Loucy (cell line): ENCODE results near the gene MRTFA.

ENCODE experiments used
- H2AFZ ChIP-seq: fragments of 200-600 bp; sonication (generic); 2 replicates; pipeline ENCODE4 v1.6.0; 2016; ENCODE audit warnings: antibody characterized with exemption, mild to moderate bottlenecking, low read length, moderate library complexity
- H3F3A ChIP-seq: fragments of 200-600 bp; 2 replicates; pipeline ENCODE4 v1.6.0; 2016; ENCODE audit warnings: antibody characterized with exemption, low read depth, mild to moderate bottlenecking
- H3K27me3 ChIP-seq: fragments of 200-600 bp; sonication (generic); 2 replicates; pipeline ENCODE4 v1.6.1; 2014; ENCODE audit warnings: low read length, mild to moderate bottlenecking; ENCODE audit not compliant: insufficient read depth, poor library complexity, severe bottlenecking
- H3K36me3 ChIP-seq: fragments of 200-600 bp; sonication (generic); 2 replicates; pipeline ENCODE4 v1.6.1; 2016; ENCODE audit warnings: low read length; ENCODE audit not compliant: insufficient read depth
- H3K4me1 ChIP-seq: fragments of 200-600 bp; sonication (generic); 2 replicates; pipeline ENCODE4 v1.5.1; 2014; ENCODE audit warnings: low read length, mild to moderate bottlenecking; ENCODE audit not compliant: insufficient read depth, poor library complexity, severe bottlenecking
- H3K4me2 ChIP-seq: fragments of 200-600 bp; sonication (generic); 2 replicates; pipeline ENCODE4 v1.6.0; 2014; ENCODE audit warnings: antibody characterized with exemption, low read length, low read depth, mild to moderate bottlenecking; ENCODE audit not compliant: poor library complexity, severe bottlenecking
- H3K4me3 ChIP-seq: fragments of 200-600 bp; sonication (generic); 2 replicates; pipeline ENCODE4 v1.5.1; 2014; ENCODE audit warnings: low read length, mild to moderate bottlenecking, mixed read lengths; ENCODE audit not compliant: poor library complexity, severe bottlenecking
- H3K79me2 ChIP-seq: fragments of 200-600 bp; sonication (generic); 2 replicates; pipeline ENCODE4 v1.6.1; 2014; ENCODE audit warnings: low read length; ENCODE audit not compliant: insufficient read depth
- H3K9ac ChIP-seq: fragments of 200-600 bp; sonication (generic); 2 replicates; pipeline ENCODE4 v1.6.0; 2014; ENCODE audit warnings: mild to moderate bottlenecking, low read depth, low read length, moderate library complexity; ENCODE audit not compliant: poor library complexity, severe bottlenecking
- H3K9me2 ChIP-seq: fragments of 200-600 bp; sonication (generic); replicated peaks from 2 replicates; pipeline ENCODE4 v1.6.1; 2016; ENCODE audit warnings: low read depth, low read length, mixed read lengths
- H3K9me3 ChIP-seq: fragments of 200-600 bp; sonication (generic); 2 replicates; pipeline ENCODE4 v1.6.1; 2014; ENCODE audit warnings: mild to moderate bottlenecking, antibody characterized with exemption, low read length, low read depth; ENCODE audit not compliant: insufficient read depth
- H4K20me1 ChIP-seq: fragments of 200-600 bp; sonication (generic); 2 replicates; pipeline ENCODE4 v1.6.0; 2014; ENCODE audit warnings: antibody characterized with exemption, low read length, mild to moderate bottlenecking; ENCODE audit not compliant: insufficient read depth, poor library complexity, severe bottlenecking
- CTCF ChIP-seq: fragments of 200-600 bp; sonication (generic); conservative IDR thresholded peaks from 2 replicates; pipeline ENCODE4 v1.5.1; 2014; ENCODE audit warnings: mild to moderate bottlenecking, antibody characterized with exemption, low read length
- EZH2phosphoT487 ChIP-seq: fragments of 200-600 bp; IDR thresholded peaks from 2 replicates; pipeline ENCODE4 v1.6.1; 2018; ENCODE audit warnings: antibody characterized with exemption, mild to moderate bottlenecking, moderate library complexity, borderline replicate concordance

Gene MRTFA

DNA sequence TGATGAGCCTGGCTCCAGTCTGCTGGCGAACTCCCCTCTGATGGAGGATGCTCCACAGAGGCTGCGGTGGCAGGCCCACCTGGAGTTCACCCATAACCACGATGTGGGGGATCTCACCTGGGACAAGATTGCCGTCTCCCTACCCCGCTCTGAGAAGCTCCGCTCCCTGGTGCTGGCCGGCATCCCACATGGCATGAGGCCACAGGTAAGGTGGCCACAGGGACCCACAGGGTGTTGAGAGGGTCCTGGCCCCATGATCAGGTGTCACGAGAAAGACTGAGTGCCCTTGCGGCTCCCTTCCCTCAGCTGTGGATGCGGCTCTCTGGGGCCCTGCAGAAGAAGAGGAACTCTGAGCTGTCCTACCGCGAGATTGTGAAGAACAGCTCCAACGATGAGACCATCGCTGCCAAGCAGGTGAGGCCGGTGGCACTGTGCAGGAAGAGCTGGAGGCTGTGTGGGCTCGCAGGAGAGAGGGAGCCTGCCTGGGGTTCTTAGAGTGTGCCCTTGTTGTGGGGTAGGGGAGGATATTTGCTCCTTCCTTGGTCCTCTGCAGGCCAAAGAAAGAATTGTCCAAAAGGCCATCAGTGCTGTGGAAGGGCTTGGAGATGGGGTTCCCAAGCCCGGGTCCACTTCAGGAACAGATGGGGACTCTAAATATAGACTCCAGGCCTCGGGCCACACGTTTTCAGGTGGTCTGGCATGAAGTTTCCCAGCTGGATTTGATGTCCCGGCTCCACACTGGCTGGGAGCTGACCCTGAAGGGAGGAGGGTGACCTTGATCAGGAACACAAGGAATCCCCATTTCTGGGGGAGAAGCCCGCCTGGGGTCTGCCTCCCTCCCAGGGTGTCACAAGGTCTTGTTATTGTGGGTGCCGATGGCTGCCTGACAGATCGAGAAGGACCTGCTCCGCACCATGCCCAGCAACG is 232.0 kb downstream of the MRTFA start:
- H3F3A ChIP-seq = peaks cover 5% of the 10 kb centered on the region
- H3K79me2 ChIP-seq = no peaks in the 10 kb centered on the region
- no peak overlapping the region for H2AFZ ChIP-seq
- no peaks in the 10 kb centered on the region for H3K9me2 ChIP-seq
- no peak overlapping the region for H3K4me2 ChIP-seq
- H3K4me3 ChIP-seq = no peak overlapping the region
- peaks cover 15% of the 10 kb centered on the region for H4K20me1 ChIP-seq
- peaks cover 35% of the 10 kb centered on the region for H3K4me1 ChIP-seq
- no peak for TF ChIP-seq CTCF
- TF ChIP-seq EZH2phosphoT487 = no peak
- H3K36me3 ChIP-seq = peaks cover 52% of the 10 kb centered on the region; the same call in 1 of the 2 replicates
- H3K27me3 ChIP-seq = no peaks in the 10 kb centered on the region
- H3K9me3 ChIP-seq = no peaks in the 10 kb centered on the region
- no peak overlapping the region for H3K9ac ChIP-seq

- peaks cover 43% of the 10 kb centered on the region; the same call in 1 of the 2 replicates for H3K36me3 ChIP-seq
- no peak overlapping the region for H2AFZ ChIP-seq
- peaks cover 15% of the 10 kb centered on the region for H4K20me1 ChIP-seq
- H3K4me3 ChIP-seq = no peak overlapping the region
- H3F3A ChIP-seq = peaks cover 5% of the 10 kb centered on the region
- no peak overlapping the region for H3K4me2 ChIP-seq
- H3K9me3 ChIP-seq = no peaks in the 10 kb centered on the region
- H3K79me2 ChIP-seq = no peaks in the 10 kb centered on the region
- H3K9me2 ChIP-seq = no peaks in the 10 kb centered on the region
- no peaks in the 10 kb centered on the region for H3K27me3 ChIP-seq
- H3K9ac ChIP-seq = no peak overlapping the region
- TF ChIP-seq EZH2phosphoT487 (no peak), CTCF (no peak)
- peaks cover 38% of the 10 kb centered on the region for H3K4me1 ChIP-seq
These were observed 232.9 kb downstream of the MRTFA start for GRCh38 chr22:40403651-40404050.

DNA sequence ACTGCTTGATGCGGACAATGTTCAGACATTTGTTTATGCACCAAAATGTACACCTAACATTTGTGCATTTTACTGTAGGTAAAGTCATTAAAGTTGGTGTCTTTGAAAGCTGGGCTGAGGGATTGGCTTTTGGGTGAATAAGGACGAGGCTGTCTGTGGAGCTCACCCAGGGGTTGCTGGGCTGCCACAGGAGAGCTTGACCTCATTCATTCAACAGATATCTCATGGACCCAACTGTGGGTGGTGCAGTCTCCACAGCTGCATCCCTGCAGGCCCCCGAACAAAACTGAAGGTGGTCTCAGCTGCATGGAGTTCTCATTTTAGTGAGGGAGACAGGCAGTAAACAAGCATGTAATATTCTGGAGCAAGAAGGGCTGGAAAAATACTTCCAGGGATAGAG is 233.4 kb downstream of the MRTFA start:
- H3K9ac ChIP-seq = no peak overlapping the region
- H3K79me2 ChIP-seq = no peaks in the 10 kb centered on the region
- H4K20me1 ChIP-seq = peaks cover 15% of the 10 kb centered on the region
- no peak overlapping the region for H2AFZ ChIP-seq
- H3K4me3 ChIP-seq = no peak overlapping the region
- peaks cover 5% of the 10 kb centered on the region for H3F3A ChIP-seq
- H3K9me3 ChIP-seq = no peaks in the 10 kb centered on the region
- H3K4me1 ChIP-seq = peaks cover 38% of the 10 kb centered on the region
- TF ChIP-seq EZH2phosphoT487 (no peak), CTCF (no peak)
- H3K27me3 ChIP-seq = no peaks in the 10 kb centered on the region
- H3K36me3 ChIP-seq = peaks cover 38% of the 10 kb centered on the region; the same call in 1 of the 2 replicates
- no peaks in the 10 kb centered on the region for H3K9me2 ChIP-seq
- no peak overlapping the region for H3K4me2 ChIP-seq
